ENCODE results near the gene AGR3.
"Not testable (repeated sequence)": the region's sequence is repeated elsewhere in the genome, so short reads cannot be mapped to it uniquely, and the experiment has no call there.

Gene AGR3

DNA sequence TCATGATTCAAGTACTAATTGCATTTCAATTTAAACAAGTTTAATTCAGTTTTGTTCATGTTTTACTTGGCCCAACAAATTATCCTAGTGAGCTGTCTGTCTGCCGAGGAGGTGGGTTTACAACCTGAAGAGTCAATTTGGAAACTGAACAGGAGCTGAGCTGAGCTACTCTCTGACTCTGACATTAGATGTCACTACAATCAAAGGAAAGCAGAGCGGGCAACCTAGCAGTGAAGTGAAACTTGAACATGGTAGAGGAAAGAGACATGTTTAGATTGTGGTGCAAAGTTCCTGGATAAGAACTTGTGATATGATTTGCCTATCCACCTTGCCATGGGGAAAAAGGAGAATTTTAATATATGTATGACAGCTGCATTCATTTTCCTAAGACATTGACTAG lies 9.6 kb upstream of the AGR3 start:
- DNase-seq = no peak

DNA sequence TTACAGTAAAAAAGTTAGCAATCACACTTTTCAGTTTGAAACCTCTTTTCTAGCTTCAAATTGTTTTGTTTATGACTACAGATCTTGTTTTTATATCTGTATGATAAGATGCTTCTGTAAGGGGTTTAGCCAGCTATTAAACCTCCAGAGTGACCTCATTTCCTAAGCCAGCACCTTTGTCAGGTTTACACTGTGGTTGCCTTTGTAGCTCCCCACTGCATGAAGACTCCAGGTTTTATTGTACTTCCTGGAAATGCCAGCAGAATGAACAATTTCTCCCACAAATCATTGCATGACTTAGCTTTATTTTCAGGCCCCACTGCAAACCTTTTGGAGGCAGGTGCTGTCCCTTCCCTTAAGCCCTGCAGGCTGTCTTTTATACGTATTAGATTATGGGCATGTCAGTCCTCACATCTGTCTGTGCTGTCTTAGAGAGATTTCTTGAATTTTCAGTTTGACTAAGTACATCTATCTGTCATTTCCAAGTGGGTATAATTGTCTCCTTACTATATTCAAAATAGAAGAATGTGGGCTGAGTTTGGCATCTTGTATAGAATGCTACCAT lies 8.2 kb upstream of the AGR3 start:
- DNase-seq = no peak

DNA sequence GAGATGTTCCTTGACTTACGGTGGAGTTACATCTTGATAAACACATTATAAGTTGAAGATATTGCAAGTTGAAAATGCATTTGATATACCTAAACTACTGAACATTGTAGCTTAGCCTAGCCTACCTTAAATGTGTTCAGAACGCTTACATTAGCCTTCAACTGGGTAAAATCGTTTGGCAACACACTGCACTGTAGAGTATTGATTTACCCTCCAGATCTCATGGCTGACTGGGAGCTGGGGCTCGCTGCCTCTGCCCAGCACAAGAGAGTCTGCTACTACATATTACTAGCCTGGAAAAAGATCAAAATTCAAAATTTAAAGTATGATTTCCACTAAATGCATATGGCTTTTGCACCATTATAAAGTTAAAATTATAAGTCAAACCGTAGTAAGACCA lies 7.5 kb upstream of the AGR3 start:
- no peak for DNase-seq

DNA sequence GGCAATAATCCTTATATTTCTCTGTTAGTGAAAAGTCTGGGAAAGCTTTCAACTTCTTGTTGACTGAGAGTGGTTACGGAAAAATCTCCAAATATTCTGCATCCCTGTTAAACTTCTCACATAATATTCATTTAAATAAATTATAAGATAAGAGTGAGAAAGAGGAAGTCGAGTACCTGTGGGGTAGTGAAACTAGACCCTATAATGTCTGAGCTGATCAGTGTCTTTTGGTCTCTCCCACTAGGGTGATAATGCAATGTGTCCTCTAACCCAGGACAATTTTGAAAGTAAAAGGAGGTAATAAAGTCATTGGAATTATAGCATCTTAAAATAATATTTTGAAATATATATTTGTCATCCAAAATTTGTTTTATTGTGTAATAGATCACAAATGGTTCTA lies 2.1 kb upstream of the AGR3 start:
- no peak for DNase-seq

DNA sequence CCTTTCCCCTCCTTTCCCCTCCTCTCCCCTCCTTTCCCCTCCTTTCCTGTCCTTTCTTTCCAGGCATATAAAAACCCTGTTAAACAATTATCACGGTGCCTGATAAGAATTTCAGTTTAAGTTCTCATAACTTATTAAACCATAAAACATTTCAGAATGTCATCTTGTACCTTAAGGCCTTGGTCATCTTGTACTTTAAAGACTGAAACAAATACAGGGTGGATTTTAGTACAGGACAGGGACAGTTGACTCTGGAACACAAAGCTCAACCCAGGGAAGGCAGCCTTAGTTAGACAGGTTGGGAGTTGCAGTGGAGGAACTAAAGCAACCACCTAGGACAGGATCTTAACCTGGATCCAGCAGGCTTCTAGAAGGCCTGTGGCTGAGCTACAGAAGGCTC lies 1.2 kb downstream of the AGR3 start:
- no peak for DNase-seq

DNA sequence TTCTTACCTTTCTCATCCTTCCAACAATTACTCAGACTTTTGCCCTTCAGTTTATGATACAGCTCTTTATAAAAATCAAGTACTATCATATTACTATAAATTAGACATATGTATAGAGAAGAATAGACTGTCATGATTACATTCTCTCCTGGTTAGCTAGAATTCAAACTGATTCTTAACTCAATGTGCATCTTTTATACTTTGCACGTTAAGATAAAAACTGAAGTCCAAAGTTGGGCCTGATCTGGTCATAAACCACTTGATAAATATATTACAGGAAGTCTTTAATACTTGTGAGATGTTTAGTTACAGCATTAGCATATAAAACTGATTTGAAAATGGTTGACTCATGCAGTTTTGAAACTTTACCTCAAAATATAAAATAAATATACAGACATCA lies 2.6 kb downstream of the AGR3 start:
- DNase-seq = no peak

DNA sequence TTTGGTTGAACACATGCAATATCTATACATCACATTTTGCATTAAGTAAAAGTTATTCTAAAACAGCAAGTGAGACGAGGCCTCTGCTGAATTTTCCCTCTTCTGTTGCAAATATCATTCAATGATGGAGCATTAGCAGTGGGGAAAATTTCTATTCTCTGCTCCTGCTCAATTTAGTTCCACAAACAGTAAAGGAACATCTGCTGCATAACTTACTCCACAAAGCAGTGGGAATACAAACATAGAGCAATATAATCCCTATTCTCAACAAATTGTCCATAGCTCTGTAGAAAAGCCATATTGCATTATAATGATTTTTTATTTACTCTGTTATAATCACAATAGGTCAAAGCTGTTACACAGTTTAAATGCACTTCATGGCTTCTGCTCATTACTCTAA lies 5.9 kb downstream of the AGR3 start:
- no peak for DNase-seq

DNA sequence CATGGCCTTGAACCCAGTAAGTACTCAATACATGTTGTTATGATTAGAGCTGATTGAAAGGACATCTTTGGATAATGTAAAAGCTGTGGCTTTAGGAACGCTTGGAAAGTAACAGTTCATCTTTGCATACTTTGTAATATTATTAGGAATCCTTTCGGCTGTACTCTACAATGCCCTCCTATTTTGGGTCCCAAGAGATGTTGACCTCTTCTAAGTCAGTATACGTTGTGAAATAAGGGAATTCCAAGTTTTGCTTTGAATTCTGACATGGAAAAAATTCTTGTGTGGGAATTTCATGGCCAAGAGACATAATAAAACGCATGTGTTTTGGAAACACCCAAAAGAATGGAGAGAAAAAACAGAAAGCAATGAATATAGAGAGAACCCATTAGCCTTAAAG lies 7.7 kb downstream of the AGR3 start:
- no peak for DNase-seq

DNA sequence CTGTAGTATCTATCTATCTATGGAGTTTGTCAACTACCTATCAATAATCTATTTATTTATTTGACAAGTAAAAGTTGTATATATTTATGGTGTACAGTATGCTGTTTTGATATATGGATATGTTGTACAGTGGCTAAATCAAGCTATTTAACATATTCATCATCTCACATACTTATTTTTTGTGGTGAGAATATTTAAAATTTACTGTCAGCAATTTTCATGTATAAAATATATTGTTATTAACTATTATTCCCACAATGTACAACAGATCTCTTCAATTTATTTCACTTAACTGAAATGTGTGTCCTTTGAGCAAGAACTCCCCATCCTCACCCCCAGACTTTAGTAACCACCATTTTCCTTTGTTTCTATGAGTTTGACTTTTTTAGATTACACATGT lies 14.5 kb downstream of the AGR3 start:
- DNase-seq = no peak

DNA sequence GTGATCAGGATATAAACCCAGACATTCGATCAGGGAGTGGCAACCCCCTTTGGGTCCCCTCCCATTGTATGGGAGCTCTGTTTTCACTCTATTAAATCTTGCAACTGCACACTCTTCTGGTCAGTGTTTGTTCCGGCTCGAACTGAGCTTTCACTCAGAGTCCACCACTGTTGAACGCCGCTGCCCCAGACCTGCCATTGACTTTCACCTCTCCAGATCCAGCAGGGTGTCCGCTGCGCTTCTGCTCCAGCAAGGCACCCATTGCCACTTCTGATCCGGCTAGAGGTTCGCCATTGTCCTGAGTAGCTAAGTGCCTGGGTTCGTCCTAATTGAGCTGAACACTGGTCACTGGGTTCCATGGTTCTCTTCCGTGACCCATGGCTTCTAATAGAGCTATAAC lies 28.6 kb downstream of the AGR3 start:
- DNase-seq = not testable (repeated sequence)

DNA sequence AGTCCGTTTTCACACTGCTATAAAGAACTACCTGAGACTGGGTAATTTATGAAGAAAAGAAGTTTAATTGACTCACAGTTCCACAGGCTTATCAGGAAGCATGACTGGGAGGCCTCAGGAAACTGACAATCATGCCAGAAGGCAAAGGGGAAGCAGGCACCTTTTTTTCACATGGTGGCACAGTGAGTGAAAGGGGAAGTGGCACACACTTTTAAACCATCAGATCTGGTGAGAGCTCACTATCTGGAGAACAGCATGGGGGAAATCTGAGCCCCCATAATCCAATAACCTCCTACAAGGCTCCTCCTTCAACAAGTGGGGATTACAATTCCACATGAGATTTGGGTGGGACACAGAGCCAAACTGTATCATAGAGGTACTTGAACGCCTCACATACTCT lies 30.0 kb downstream of the AGR3 start:
- DNase-seq = no peak

DNA sequence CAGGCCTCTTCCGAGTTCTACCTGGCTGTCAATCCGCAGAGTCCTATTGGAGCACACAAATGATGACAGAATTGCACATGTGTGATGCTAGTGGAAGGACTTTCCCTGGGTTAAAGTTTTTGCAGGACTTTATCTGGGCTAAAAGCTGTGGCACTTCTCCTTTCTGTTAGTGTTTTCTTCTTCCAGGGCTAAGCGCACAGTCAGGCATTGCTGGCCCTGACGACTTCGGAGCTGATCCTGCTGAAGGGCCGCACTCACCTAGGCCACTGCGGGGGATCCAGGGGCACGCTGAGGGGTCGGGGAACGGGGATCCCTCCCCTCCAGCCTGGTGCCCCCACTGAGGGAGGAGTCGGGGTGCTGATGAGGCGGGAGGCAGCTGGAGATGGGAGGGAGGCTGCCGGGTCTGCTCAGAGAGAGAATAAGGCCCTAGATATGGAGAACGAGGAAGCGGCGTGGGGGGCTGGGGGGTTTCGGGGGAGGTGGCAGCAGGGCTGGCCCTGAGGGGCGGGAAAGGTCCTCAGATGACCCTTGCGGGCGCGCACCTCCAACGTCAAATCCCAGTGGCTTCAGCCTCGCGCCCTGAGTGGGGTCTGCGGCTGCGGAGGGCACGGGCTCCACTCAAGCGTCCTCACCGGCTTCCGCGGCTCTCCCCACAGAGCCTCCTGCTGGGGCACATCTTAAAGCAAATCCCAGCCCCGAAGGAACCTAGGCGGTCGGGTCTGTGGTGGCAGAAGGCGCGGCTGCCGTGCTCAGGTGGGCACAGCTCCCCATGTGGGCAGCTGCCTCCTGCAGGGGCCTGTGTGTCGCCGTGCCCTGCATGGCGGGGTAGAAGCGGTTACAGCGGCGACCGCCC lies 30.9 kb downstream of the AGR3 start:
- DNase-seq = no peak

DNA sequence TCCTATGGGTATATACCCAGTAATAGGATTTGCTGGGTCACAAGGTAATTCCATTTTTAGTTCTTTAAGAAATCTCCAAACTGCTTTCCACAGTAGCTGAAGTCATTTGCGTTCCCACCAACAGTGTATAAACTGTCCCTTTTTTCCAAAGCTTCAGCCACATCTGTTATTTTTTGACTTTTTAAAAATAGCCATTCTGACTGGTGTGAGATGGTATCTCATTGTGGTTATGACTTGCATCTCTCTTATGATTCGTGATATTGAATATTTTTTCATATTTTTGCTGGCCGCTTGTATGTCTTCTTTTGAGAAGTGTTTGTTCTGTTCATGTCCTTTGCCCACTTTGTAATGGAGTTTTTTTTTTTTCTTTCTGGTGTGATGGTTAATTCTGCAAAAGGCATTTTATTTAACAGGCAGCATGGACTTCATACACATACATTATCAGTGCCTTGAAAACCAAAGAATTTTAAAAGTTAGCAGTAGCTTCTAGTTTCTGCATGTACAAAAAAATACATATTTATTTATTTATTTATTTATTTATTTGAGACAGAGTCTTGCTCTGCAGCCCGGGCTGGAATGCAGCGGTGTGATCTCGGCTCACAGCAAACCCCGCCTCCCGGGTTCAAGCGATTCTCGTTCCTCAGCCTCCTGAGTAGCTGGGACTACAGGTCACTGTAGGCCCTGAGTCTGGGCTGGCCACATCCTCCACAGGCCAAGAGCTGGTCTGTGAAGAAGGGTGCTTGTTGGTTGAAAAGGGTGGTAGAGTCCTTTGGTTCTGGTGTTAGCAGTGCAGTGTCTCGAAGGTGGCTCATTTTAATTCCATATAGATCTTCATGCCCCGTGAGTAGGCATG lies 32.3 kb downstream of the AGR3 start:
- DNase-seq = no peak

DNA sequence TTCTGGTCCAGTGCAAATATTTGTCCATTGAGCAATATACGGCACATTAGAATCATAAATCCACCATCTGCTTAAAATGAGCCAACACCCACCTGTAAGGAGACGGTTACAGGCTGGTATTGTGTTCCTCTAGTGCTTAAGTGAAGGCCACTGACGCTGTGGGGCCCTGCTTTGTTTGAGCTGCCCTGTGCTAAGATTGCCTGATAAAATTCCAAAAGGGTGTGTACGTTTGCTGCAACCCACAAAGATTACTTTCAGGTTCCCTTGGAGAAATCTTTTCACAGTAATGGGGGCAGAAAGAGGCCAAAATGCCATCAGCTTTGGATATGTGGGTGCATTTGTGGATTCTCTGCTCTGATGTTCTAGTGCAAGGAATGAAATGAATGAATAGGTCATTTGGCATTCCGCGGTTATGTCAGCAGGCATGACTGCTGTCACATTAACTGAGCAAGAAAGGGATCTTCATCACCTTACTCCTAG lies 34.4 kb downstream of the AGR3 start:
- no peak for DNase-seq

DNA sequence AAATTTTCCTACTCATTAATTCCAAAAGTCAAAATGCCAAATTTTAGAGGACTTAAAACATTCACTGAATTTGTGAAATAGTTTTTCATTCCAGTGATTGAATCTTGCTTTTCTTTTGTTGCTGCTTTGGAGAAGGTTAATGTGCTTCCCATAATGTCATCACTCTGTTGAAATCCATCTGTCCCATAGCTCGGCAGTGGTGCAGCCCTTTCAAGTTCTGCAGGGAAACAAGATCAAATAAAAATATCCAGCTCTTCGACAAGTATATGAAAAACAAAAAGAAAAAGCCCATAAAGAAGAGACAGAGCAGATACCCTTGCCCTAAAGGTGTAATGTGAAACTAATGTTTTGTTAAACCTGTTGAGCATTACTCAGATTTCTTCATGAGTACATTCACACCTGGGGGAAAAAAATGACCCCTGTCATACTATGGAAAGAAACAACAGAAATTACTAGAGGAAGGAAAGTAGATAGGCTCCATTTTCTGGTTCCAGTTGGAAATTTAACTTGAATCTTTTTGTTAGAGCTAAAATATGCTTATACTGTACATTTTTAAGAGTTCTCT lies 35.1 kb downstream of the AGR3 start:
- no peak for DNase-seq

DNA sequence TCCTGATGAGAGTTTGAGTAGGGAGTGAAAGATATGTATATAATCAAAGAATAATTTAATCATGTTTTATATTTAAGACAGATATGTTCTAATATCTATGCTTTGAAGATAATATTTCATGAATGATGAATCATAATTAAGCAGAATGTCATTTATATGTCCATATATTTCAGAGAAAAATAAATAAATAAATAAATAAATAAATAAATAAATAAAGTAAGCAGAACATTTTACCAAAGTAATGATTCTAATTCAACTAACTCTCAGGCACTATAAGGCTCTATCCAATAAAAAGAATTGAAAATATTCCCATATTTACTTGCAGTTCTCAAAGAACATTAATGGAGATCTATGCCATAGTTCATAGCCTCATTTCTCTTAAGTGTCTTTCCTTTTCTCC lies 36.0 kb downstream of the AGR3 start:
- no peak for DNase-seq

DNA sequence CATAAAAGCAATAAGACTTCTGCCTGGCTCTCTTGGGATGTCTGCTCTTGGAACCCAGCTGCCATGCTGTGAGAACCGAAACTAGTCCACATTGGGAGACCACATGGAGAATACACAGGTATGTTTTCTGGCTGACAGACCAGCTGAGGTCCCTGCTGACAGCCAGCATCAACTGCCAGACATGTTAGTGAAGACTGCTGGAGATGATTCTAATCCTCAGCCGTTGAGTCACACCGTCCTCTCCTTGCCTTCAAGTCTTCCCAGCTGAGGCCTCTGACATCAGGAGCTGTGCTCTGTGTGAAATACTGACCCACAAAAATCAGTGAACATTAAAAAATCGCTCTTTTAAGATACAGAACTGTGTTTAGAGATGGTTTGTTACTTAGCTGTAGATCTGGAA lies 40.1 kb downstream of the AGR3 start:
- no peak for DNase-seq

DNA sequence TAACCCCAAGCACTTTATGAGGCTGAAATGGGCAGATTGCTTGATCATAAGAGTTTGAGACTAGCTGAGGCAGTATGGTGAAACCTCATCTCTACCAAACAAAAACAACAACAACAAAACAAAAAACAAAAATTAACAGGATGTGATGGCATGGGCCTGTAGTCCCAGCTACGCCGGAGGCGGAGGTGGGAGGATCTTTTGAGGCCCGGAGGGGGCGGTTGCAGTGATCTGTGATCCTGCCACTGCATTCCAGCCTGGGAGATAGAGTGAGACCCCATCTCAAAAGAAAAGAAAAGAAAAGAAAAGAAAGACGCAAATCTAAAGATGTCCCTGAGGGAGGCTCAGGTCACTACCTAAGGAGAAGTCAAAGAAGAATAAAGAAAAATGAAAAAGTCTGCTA lies 41.7 kb downstream of the AGR3 start:
- DNase-seq = no peak

DNA sequence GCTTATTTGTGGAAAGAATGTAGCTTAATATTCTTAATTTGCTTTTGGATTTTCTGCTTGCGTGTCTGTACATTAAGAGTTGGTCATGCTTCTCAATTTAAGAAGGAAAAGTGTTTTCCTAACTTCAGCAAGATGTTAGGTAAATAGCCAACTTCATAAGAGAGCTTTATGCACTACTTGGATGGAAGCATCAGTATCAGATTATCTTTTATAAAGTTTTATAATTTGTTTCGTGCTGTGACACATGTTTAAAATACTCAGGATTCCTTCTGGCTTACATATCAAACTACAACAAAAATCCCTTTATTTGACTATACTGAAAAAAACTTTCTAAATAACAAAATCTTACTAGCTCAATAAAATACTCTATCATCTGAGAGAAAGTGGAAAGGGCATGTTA lies 42.1 kb downstream of the AGR3 start:
- no peak for DNase-seq

DNA sequence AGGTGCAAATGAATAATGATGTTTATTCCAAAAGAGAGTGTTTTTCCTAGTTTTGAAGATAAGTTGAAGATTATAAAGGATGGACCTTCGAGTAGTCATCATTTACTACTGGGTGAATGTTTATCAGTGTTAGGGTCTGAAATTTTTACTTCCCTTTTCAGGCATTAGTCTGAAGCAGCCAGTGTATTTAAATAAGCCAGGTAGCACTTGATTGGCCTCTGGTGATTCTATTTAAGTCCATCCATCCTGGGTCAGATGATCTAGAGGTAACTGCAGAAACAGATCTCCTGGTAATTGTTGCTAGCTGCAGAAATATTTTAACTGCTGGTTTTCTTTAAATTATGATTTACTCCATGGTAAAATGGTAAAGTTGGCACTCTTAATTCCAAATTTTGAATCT lies 42.9 kb downstream of the AGR3 start:
- no peak for DNase-seq

DNA sequence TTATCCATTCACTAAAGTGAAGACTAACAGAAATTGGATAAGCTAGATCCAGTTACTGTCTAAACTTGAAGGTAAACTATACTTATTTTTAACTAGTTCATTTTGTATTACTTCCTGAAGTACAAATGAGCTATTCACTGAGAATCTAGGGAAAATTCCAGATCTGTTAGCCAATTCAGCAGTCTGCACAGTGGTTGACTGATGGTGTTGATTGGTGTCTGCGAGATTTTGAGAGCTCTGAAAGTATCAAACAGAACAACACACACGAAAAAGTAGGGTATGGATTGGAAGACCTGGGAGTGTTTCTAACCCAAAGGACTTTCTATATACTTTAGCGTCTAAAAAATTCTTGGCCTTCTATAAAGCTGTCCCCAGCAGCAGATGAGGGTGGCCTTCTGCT lies 43.4 kb downstream of the AGR3 start:
- no peak for DNase-seq

DNA sequence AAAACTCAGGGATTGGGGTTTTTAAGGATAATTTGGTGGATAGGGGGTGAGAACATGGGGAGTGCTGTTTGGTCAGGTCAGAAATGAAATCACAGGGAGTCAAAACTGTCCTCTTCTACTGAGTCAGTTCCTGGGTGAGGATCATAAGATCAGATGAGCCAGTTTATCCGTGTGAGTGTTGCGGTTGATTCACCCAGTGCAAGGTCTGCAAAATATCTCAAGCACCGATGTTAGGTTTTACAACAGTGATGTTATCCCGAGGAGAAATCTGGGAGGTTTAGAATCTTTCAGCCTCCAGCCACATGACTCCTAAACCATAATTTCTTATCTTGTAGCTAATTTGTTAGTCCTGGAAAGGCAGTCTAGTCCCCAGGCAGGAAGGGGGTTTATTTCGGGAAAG lies 45.3 kb downstream of the AGR3 start:
- DNase-seq = no peak

DNA sequence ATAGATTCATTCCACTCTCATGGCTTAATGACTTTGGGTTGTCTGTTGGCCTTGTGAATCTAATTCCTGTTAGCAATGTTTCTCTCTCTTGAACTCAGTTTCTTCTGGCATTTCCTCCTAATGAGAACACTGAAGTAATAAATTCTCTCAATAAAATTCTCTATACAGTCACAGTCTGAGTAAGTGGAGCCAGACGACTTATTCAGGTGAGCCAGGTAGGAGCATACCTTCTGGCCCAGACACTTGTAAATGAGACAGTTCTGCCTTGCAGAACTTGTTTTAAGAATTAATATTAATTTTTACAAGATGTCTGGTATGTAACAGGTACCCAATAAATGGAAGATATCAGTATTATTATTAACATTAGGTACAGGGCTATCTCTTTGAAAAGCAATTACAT lies 48.4 kb downstream of the AGR3 start:
- DNase-seq = no peak

DNA sequence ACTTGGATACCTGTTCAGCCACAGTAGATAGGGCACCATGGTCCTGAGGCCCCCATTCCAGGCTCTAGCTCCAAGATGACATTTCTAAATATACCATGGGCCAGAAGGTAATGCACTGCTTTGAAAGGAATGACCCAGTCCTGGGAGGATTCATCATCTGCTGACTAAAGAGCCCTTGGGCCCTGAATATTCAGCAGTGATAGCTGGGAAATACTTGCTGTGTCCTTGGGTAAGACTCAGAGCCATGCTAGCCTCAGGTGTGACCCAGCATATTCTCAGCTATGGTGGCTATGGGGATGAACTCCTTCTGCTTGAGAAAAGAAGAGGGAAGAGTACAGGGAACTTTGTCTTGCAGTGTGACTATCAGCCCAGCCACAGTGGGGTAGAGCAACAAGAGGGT lies 55.7 kb downstream of the AGR3 start:
- no peak for DNase-seq
